ENCODE data around the gene C3orf22.

DNA sequence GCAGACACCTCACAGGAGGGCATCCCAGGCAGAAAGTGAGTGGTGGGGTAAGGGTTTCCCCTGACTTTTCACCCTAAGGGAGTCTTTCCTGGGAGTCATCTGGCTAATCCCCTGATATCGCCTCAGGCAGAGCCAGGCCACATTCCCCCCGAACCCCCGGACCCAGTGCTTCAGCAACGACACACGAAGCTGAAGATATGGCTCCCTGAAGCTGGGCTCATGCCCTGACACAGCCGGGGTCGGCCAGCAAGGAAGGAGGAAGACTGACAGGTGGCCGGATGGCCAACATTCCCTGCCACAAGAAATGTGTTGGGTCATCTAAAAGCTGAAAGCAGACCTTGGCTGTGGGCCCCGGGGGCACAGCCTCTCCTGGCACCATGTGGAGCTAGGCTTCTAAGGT lies 20.4 kb downstream of the C3orf22 start:
- TF ChIP-seq, protein P1, sequence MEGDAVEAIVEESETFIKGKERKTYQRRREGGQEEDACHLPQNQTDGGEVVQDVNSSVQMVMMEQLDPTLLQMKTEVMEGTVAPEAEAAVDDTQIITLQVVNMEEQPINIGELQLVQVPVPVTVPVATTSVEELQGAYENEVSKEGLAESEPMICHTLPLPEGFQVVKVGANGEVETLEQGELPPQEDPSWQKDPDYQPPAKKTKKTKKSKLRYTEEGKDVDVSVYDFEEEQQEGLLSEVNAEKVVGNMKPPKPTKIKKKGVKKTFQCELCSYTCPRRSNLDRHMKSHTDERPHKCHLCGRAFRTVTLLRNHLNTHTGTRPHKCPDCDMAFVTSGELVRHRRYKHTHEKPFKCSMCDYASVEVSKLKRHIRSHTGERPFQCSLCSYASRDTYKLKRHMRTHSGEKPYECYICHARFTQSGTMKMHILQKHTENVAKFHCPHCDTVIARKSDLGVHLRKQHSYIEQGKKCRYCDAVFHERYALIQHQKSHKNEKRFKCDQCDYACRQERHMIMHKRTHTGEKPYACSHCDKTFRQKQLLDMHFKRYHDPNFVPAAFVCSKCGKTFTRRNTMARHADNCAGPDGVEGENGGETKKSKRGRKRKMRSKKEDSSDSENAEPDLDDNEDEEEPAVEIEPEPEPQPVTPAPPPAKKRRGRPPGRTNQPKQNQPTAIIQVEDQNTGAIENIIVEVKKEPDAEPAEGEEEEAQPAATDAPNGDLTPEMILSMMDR (tag by site-specific recombination; IDR thresholded peaks at IDR 0.05): no peak
- TF ChIP-seq ZNF791 (tag by site-specific recombination; IDR thresholded peaks at IDR 0.05) (no peak), ZNF426 (tag by site-specific recombination; IDR thresholded peaks at IDR 0.05) (no peak), ZNF449 (tag by site-specific recombination; IDR thresholded peaks at IDR 0.05) (no peak), MEIS1 (CRISPR knock-in tag; IDR thresholded peaks at IDR 0.05; ENCODE audit: borderline replicate concordance) (no peak), HOXA7 (CRISPR knock-in tag; IDR thresholded peaks at IDR 0.05; ENCODE audit: borderline replicate concordance) (no peak), REST (tag by site-specific recombination; IDR thresholded peaks at IDR 0.05) (no peak), ZNF514 (tag by site-specific recombination; IDR thresholded peaks at IDR 0.05) (no peak), ZNF530 (tag by site-specific recombination; IDR thresholded peaks at IDR 0.05; ENCODE audit: low read depth) (no peak)
- TF ChIP-seq, protein P2, sequence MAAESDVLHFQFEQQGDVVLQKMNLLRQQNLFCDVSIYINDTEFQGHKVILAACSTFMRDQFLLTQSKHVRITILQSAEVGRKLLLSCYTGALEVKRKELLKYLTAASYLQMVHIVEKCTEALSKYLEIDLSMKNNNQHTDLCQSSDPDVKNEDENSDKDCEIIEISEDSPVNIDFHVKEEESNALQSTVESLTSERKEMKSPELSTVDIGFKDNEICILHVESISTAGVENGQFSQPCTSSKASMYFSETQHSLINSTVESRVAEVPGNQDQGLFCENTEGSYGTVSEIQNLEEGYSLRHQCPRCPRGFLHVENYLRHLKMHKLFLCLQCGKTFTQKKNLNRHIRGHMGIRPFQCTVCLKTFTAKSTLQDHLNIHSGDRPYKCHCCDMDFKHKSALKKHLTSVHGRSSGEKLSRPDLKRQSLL (tag by site-specific recombination; IDR thresholded peaks at IDR 0.05): no peak
- TF ChIP-seq, protein P3, sequence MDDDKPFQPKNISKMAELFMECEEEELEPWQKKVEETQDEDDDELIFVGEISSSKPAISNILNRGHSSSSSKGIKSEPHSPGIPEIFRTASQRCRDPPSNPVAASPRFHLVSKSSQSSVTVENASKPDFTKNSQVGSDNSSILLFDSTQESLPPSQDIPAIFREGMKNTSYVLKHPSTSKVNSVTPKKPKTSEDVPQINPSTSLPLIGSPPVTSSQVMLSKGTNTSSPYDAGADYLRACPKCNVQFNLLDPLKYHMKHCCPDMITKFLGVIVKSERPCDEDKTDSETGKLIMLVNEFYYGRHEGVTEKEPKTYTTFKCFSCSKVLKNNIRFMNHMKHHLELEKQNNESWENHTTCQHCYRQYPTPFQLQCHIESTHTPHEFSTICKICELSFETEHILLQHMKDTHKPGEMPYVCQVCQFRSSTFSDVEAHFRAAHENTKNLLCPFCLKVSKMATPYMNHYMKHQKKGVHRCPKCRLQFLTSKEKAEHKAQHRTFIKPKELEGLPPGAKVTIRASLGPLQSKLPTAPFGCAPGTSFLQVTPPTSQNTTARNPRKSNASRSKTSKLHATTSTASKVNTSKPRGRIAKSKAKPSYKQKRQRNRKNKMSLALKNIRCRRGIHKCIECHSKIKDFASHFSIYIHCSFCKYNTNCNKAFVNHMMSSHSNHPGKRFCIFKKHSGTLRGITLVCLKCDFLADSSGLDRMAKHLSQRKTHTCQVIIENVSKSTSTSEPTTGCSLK (tag by site-specific recombination; IDR thresholded peaks at IDR 0.05): no peak
